ENCODE results near the gene MYO15A.

The MYO15A gene

DNA sequence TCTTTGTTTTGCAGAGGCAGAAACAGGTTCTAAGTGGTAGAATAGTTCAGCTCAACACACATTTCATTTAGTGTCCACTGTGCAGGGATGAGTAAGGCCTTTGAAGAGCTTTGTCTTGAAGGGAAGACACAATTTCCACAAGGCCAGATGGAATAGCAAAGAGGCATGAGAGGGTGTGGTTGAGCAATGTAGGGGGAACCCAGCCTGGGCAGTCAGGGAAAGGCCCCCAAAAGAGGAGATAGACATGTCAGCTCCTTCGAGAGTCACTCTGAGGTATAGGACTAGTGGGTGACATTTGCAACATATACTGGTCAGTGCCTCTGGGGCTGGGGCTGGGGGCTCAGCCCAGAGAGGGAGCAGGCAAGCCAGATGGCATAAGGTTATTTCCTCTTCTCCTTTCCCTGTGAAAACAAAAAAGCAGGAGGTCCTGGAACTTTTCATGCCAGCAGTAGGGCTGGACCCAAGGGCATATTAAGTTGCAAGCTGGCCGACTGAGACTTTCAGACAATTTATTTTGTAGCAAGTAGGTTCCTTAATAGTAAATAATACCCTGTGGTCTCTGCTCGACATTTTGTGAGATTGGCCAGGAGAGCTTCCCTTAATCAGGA is 82.2 kb downstream of the MYO15A start:
- H3K4me3 ChIP-seq (ENCODE audit: control insufficient read depth, low read depth, low read length): no peak overlapping the region
- TF ChIP-seq, protein P1, sequence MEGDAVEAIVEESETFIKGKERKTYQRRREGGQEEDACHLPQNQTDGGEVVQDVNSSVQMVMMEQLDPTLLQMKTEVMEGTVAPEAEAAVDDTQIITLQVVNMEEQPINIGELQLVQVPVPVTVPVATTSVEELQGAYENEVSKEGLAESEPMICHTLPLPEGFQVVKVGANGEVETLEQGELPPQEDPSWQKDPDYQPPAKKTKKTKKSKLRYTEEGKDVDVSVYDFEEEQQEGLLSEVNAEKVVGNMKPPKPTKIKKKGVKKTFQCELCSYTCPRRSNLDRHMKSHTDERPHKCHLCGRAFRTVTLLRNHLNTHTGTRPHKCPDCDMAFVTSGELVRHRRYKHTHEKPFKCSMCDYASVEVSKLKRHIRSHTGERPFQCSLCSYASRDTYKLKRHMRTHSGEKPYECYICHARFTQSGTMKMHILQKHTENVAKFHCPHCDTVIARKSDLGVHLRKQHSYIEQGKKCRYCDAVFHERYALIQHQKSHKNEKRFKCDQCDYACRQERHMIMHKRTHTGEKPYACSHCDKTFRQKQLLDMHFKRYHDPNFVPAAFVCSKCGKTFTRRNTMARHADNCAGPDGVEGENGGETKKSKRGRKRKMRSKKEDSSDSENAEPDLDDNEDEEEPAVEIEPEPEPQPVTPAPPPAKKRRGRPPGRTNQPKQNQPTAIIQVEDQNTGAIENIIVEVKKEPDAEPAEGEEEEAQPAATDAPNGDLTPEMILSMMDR (IDR thresholded peaks at IDR 0.05; ENCODE audit: control insufficient read depth, insufficient read depth, low read depth, low read length, missing control alignments): no peak

DNA sequence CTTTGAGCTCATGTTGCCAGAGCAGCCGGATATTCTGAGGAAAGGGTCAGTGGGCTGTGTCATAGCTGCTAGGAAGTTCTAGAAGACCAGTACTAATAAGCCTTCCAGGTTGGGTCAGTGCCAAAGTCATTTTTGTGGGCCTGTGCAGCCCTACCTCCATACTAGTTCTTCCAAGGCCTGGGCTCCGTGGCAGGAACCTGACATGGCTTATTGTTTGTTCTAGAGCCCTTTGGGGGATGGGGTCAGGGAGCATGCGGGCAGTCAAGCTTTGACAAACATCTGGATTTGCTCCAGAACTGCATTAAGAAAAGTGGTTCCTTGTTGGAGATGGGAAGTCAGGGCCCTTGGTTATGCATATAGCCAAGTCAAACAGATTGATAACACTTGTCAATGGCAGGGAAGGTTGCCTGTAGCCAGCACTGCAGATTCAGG is 82.7 kb downstream of the MYO15A start:
- no peak overlapping the region for H3K4me3 ChIP-seq (ENCODE audit: control insufficient read depth, low read depth, low read length)
- DNase-seq (ENCODE audit: low read depth): no peak
- TF ChIP-seq, protein P1 (IDR thresholded peaks at IDR 0.05; ENCODE audit: control insufficient read depth, insufficient read depth, low read depth, low read length, missing control alignments): no peak

More for the DNA sequence above, 82.2 kb downstream of the MYO15A start:
- DNase-seq (ENCODE audit: low read depth): no peak

DNA sequence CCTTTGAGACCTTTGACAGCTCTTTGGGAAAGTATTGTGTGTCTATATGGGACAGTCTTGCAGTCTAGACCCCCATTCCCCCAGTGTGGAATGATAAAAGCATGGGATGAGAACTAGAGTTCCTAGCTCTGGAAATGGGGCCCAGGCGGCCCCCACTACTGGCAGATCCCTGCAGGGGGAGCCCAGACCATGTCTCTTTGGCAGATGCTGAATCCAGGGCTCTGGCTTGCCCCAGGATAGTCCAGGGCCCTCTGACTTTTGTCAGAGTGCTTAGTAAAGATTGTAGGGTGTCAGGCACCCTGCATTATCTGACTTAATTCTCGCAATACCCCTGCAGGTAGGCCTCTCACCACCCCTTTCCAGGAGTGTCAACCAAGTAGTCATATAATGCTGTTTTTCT is 83.4 kb downstream of the MYO15A start:
- no peak for DNase-seq (ENCODE audit: low read depth)
- no peak overlapping the region for H3K4me3 ChIP-seq (ENCODE audit: control insufficient read depth, low read depth, low read length)
- TF ChIP-seq, protein P1 (IDR thresholded peaks at IDR 0.05; ENCODE audit: control insufficient read depth, insufficient read depth, low read depth, low read length, missing control alignments): peak; percentile 38

DNA sequence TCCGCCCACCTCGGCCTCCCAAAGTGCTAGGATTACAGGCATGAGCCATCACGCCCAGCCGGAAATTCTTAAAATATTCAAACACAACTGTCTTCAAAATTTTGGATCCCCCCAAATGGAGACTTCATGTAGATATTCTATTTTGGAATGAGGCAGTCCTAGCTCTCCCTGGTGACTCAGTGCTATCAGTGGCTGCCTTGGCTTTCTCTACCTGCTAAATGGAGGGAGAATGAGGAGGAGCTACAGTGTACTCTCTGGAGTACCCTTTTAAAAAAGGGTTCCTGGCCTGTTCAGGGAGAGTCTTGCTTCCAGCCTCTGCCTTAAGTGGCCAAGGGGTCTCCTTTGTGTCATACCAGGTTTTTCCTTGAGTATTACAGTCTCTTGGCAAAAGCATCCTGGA is 85.8 kb downstream of the MYO15A start:
- H3K4me3 ChIP-seq (ENCODE audit: control insufficient read depth, low read depth, low read length): no peak overlapping the region
- TF ChIP-seq, protein P1 (IDR thresholded peaks at IDR 0.05; ENCODE audit: control insufficient read depth, insufficient read depth, low read depth, low read length, missing control alignments): no peak
- DNase-seq (ENCODE audit: low read depth): no peak

DNA sequence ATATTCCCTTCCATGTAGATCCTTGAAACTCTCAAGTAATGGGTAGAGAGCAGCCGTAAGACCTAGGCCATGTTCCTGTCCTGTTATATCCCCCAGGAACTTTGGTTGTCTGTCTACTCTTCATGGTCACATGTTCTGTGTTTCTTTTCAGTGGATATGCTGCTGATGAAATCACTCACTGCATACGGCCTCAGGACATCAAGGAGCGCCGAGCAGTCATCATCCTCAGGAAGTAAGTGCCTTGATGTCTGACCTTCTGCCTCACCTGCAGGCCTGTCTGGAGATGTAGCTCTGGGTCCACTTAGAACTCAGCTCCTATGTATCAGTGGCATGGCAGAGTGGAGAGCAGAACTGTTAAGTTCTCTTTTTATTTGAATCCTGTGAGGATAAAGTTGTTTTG is 86.2 kb downstream of the MYO15A start:
- no peak overlapping the region for H3K4me3 ChIP-seq (ENCODE audit: control insufficient read depth, low read depth, low read length)
- TF ChIP-seq, protein P1 (IDR thresholded peaks at IDR 0.05; ENCODE audit: control insufficient read depth, insufficient read depth, low read depth, low read length, missing control alignments): no peak
- no peak for DNase-seq (ENCODE audit: low read depth)

DNA sequence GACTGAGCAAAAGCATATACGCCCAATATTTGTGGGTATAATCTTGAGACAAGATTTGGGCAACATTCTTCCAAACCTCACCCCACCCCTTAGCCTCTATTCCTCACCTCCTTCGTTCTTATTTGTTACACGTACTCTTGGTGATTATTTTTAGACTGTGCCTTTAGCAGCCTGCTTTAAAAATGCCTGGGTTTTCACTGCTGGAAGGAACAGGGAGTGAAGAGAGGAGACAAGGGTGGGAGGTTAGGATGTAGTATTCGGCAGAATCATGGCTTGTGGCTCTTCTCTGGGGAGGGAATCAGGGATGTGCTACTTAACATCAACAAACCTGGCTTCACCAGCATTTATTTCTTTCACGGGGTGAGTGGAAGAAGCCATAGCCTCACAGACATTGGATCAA is 86.7 kb downstream of the MYO15A start:
- DNase-seq (ENCODE audit: low read depth): no peak
- TF ChIP-seq, protein P1 (IDR thresholded peaks at IDR 0.05; ENCODE audit: control insufficient read depth, insufficient read depth, low read depth, low read length, missing control alignments): no peak
- no peak overlapping the region for H3K4me3 ChIP-seq (ENCODE audit: control insufficient read depth, low read depth, low read length)
